Islet of Langerhans (tissue), 1 donor: ENCODE results near the gene OBP2B.
"Not testable (repeated sequence)": the region's sequence is repeated elsewhere in the genome, so short reads cannot be mapped to it uniquely, and the experiment has no call there.

Experiments used
- FAIRE-seq: peaks from one replicate; lab custom pipeline; 2011; peaks lifted over from hg19 to GRCh38; lab: Jason Lieb, UNC

The OBP2B gene

GRCh38 chr9:133238272-133238850 lies 29.3 kb upstream of the OBP2B start:
- FAIRE-seq = no peak

GRCh38 chr9:133237035-133237731 lies 28.1 kb upstream of the OBP2B start:
- FAIRE-seq = no peak

GRCh38 chr9:133236291-133237034 lies 27.4 kb upstream of the OBP2B start:
- FAIRE-seq = not testable (repeated sequence)

GRCh38 chr9:133235549-133236222 lies 26.6 kb upstream of the OBP2B start:
- FAIRE-seq = no peak

GRCh38 chr9:133234577-133235322 lies 25.7 kb upstream of the OBP2B start:
- FAIRE-seq = no peak

GRCh38 chr9:133233681-133234432 lies 24.8 kb upstream of the OBP2B start:
- no peak for FAIRE-seq

- FAIRE-seq = not testable (repeated sequence)
These were observed 23.0 kb upstream of the OBP2B start for GRCh38 chr9:133231934-133232568.

GRCh38 chr9:133230514-133230913 lies 21.5 kb upstream of the OBP2B start:
- FAIRE-seq = not testable (repeated sequence)

- no peak for FAIRE-seq
These were observed 21.0 kb upstream of the OBP2B start for GRCh38 chr9:133230093-133230492.

- FAIRE-seq = not testable (repeated sequence)
These were observed 19.6 kb upstream of the OBP2B start for GRCh38 chr9:133228474-133229193.

- not testable (repeated sequence) for FAIRE-seq
These were observed 18.9 kb upstream of the OBP2B start for GRCh38 chr9:133227996-133228395.

GRCh38 chr9:133227242-133227860 lies 18.3 kb upstream of the OBP2B start:
- FAIRE-seq = no peak

GRCh38 chr9:133226219-133227171 lies 17.4 kb upstream of the OBP2B start:
- FAIRE-seq = no peak

- FAIRE-seq = no peak
These were observed 16.3 kb upstream of the OBP2B start for GRCh38 chr9:133225171-133226011.

GRCh38 chr9:133224762-133225161 lies 15.7 kb upstream of the OBP2B start:
- FAIRE-seq = no peak

- not testable (repeated sequence) for FAIRE-seq
These were observed 14.2 kb upstream of the OBP2B start for GRCh38 chr9:133223159-133223756.

- FAIRE-seq = not testable (repeated sequence)
These were observed 12.9 kb upstream of the OBP2B start for GRCh38 chr9:133221994-133222393.
